DOHH2 (cell line): Measurements from ENCODE around the gene EML1.

Experiments used
- H3F3A ChIP-seq: fragments of 200-600 bp; sonication (generic), shearing (Covaris generic); 2 replicates; pipeline ENCODE4 v1.6.0; 2016; ENCODE audit warnings: antibody characterized with exemption, mild to moderate bottlenecking; ENCODE audit not compliant: control insufficient read depth, insufficient read depth
- H3K27ac ChIP-seq: fragments of 200-600 bp; sonication (generic); 2 replicates; pipeline ENCODE4 v1.5.1; 2014; ENCODE audit warnings: low read depth, mild to moderate bottlenecking, low read length, moderate library complexity
- H3K27me3 ChIP-seq: fragments of 200-600 bp; sonication (generic); 2 replicates; pipeline ENCODE4 v1.6.1; 2014; ENCODE audit warnings: mild to moderate bottlenecking, low read length, mixed read lengths; ENCODE audit not compliant: control insufficient read depth
- H3K36me3 ChIP-seq: fragments of 200-600 bp; sonication (generic); 2 replicates; pipeline ENCODE4 v1.6.1; 2014; ENCODE audit warnings: mild to moderate bottlenecking, low read length, moderate library complexity, mixed read lengths; ENCODE audit not compliant: control insufficient read depth
- H3K4me1 ChIP-seq: fragments of 200-600 bp; sonication (generic); 2 replicates; pipeline ENCODE4 v1.6.1; 2014; ENCODE audit warnings: mild to moderate bottlenecking, low read length, mixed read lengths; ENCODE audit not compliant: control insufficient read depth
- H3K4me2 ChIP-seq: fragments of 200-600 bp; sonication (generic); 2 replicates; pipeline ENCODE4 v1.6.0; 2014; ENCODE audit warnings: mild to moderate bottlenecking, low read length, moderate library complexity
- H3K4me3 ChIP-seq: fragments of 200-600 bp; sonication (generic); 2 replicates; pipeline ENCODE4 v1.5.1; 2014; ENCODE audit warnings: mild to moderate bottlenecking, low read length, mixed read lengths
- H3K79me2 ChIP-seq: fragments of 200-600 bp; sonication (generic); 2 replicates; pipeline ENCODE4 v1.6.1; 2014; ENCODE audit warnings: mild to moderate bottlenecking, low read length, mixed read lengths; ENCODE audit not compliant: control insufficient read depth
- H3K9me2 ChIP-seq: fragments of 200-600 bp; sonication (generic); replicated peaks from 2 replicates; pipeline ENCODE4 v1.6.1; 2014; ENCODE audit warnings: mild to moderate bottlenecking, low read length, mixed read lengths; ENCODE audit not compliant: control insufficient read depth
- H3K9me3 ChIP-seq: fragments of 200-600 bp; sonication (generic); 2 replicates; pipeline ENCODE4 v1.6.1; 2014; ENCODE audit warnings: antibody characterized with exemption, low read length, mixed read lengths; ENCODE audit not compliant: control insufficient read depth, insufficient read depth
- H4K20me1 ChIP-seq: fragments of 200-600 bp; sonication (generic); 2 replicates; pipeline ENCODE4 v1.6.0; 2014; ENCODE audit warnings: low read depth, mild to moderate bottlenecking, antibody characterized with exemption, low read length, moderate library complexity; ENCODE audit not compliant: control insufficient read depth, insufficient read depth
- CTCF ChIP-seq: fragments of 200-600 bp; sonication (generic); IDR thresholded peaks from one replicate; pipeline ENCODE4 v1.5.1; 2014; ENCODE audit warnings: antibody characterized with exemption, mild to moderate bottlenecking, low read depth, low read length; ENCODE audit not compliant: poor library complexity, severe bottlenecking
- EZH2phosphoT487 ChIP-seq: fragments of 200-600 bp; sonication (generic); IDR thresholded peaks from 2 replicates; pipeline ENCODE4 v1.6.1; 2017; ENCODE audit warnings: borderline replicate concordance, mild to moderate bottlenecking, antibody characterized with exemption, low read length, moderate library complexity, mixed read lengths

Gene EML1

GRCh38 chr14:99937475-99938244 is 144.4 kb downstream of the EML1 start:
- Histone ChIP-seq H3F3A (no peaks in the 10 kb centered on the region), H3K27me3 (no peaks in the 10 kb centered on the region), H3K9me3 (no peaks in the 10 kb centered on the region), H3K9me2 (no peaks in the 10 kb centered on the region), H3K4me2 (no peak overlapping the region), H3K4me3 (no peak overlapping the region), H3K4me1 (no peaks in the 10 kb centered on the region), H4K20me1 (no peaks in the 10 kb centered on the region), H3K27ac (no peak overlapping the region), H3K36me3 (no peaks in the 10 kb centered on the region), H3K79me2 (no peaks in the 10 kb centered on the region)
- TF ChIP-seq CTCF (no peak), EZH2phosphoT487 (no peak)

- Histone ChIP-seq H3K27me3 (0 out of 2 replicates have a peak, but pooled peaks cover 4% of the 10 kb centered on the region), H3F3A (no peaks in the 10 kb centered on the region), H3K4me1 (no peaks in the 10 kb centered on the region), H3K36me3 (no peaks in the 10 kb centered on the region), H3K4me2 (no peak overlapping the region), H3K79me2 (no peaks in the 10 kb centered on the region), H3K4me3 (no peak overlapping the region), H3K27ac (no peak overlapping the region), H3K9me2 (no peaks in the 10 kb centered on the region), H3K9me3 (no peaks in the 10 kb centered on the region), H4K20me1 (no peaks in the 10 kb centered on the region)
- TF ChIP-seq CTCF: no peak
- no peak for TF ChIP-seq EZH2phosphoT487
These were observed 145.2 kb downstream of the EML1 start for GRCh38 chr14:99938376-99938775.

- TF ChIP-seq CTCF: no peak
- TF ChIP-seq EZH2phosphoT487: no peak
- H3K4me2 ChIP-seq: no peak overlapping the region
- H3K9me3 ChIP-seq: no peaks in the 10 kb centered on the region
- H3K79me2 ChIP-seq: no peaks in the 10 kb centered on the region
- H3K4me1 ChIP-seq: no peaks in the 10 kb centered on the region
- no peak overlapping the region for H3K27ac ChIP-seq
- H3K4me3 ChIP-seq: no peak overlapping the region
- H3K27me3 ChIP-seq: 0 out of 2 replicates have a peak, but pooled peaks cover 4% of the 10 kb centered on the region
- no peaks in the 10 kb centered on the region for H3K9me2 ChIP-seq
- H3K36me3 ChIP-seq: no peaks in the 10 kb centered on the region
- no peaks in the 10 kb centered on the region for H4K20me1 ChIP-seq
- H3F3A ChIP-seq: no peaks in the 10 kb centered on the region
These were observed 145.7 kb downstream of the EML1 start for GRCh38 chr14:99938896-99939295.
